ENCODE data around the gene FAM43A. TPM values are rescaled to one million over a fixed set of nuclear protein-coding genes. Genes with fewer than 3 reads are reported as not detected.

FAM43A gene
- total RNA-seq (10 to 100 TPM in 1 of 7 donors, 1 to 10 TPM in 6; 4.0 to 12.1 (median 6.3) TPM), polyA plus RNA-seq (10 to 100 TPM in 1 of 2 donors, 1 to 10 TPM in 1; 5.3 to 10.9 TPM)
- long read RNA-seq, donor 1, result 0 reads
- long read RNA-seq, donor 2, transcript FAM43A-201 (1 exons, 2,494 nt), result major isoform, 12 of 12 reads
- long read RNA-seq, donor 2, partial matches to known transcripts, result 0 of 12 reads
- long read RNA-seq, donor 2, other reads (novel, unspliced or antisense), result 0 of 12 reads
- long read RNA-seq, donor 3, transcript FAM43A-201 (1 exons, 2,494 nt), result major isoform, 25 of 25 reads
- long read RNA-seq, donor 3, partial matches to known transcripts, result 0 of 25 reads
- long read RNA-seq, donor 3, other reads (novel, unspliced or antisense), result 0 of 25 reads

- intact Hi-C loops (cut with DNase I), result loop anchor here in 3 of 4 donors (2.0 to 10.0 kb wide), 6 partner anchors 419 to 839 kb away; no protein-coding TSS in a partner anchor
- 0% methylated on average over 57 to 70 of the region's 70 CpGs for WGBS, 3 donors
- Histone ChIP-seq H3K4me1 (ENCODE audit: insufficient read depth) (peaks cover 17% of the 10 kb centered on the region), H3K4me3 (peak within 1 kb of the TSS; percentile 55), H3K36me3 (no peaks in the 10 kb centered on the region), H3K27me3 (no peaks in the 10 kb centered on the region), H3K9me3 (no peaks in the 10 kb centered on the region), H3K27ac (peak within 1 kb of the TSS in 1 of 2 donors; percentile 17)
- peak; percentile 89 to 94 (median 91) for DNase-seq
- TF ChIP-seq EP300 (IDR thresholded peaks at IDR 0.05) (no peak), POLR2A (IDR thresholded peaks at IDR 0.05) (peak; percentile 97), CTCF (IDR thresholded peaks at IDR 0.05) (peak in 2 of 3 donors; percentile 32 to 33)
Measured at GRCh38 chr3:194685718-194686413, at the start of gene FAM43A. Gene FAM43A (plus strand): TSS chr3:194685883. CDS start chr3:194686827, 944 bp downstream.

- TF ChIP-seq CTCF (IDR thresholded peaks at IDR 0.05) (no peak), EP300 (IDR thresholded peaks at IDR 0.05) (no peak), POLR2A (IDR thresholded peaks at IDR 0.05) (no peak)
- WGBS, 3 donors, result 59 to 76% (median 64%) methylated on average over 3 of the region's 3 CpGs
- Histone ChIP-seq H3K4me1 (ENCODE audit: insufficient read depth) (no peaks in the 10 kb centered on the region), H3K36me3 (no peaks in the 10 kb centered on the region), H3K9me3 (no peaks in the 10 kb centered on the region), H3K27me3 (no peaks in the 10 kb centered on the region), H3K4me3 (no peak overlapping the region), H3K27ac (no peak overlapping the region)
- intact Hi-C loops (cut with DNase I), result no loop called here
- DNase-seq, result no peak
Measured at GRCh38 chr3:194637066-194637465, 48.6 kb upstream of the FAM43A start.

DNA sequence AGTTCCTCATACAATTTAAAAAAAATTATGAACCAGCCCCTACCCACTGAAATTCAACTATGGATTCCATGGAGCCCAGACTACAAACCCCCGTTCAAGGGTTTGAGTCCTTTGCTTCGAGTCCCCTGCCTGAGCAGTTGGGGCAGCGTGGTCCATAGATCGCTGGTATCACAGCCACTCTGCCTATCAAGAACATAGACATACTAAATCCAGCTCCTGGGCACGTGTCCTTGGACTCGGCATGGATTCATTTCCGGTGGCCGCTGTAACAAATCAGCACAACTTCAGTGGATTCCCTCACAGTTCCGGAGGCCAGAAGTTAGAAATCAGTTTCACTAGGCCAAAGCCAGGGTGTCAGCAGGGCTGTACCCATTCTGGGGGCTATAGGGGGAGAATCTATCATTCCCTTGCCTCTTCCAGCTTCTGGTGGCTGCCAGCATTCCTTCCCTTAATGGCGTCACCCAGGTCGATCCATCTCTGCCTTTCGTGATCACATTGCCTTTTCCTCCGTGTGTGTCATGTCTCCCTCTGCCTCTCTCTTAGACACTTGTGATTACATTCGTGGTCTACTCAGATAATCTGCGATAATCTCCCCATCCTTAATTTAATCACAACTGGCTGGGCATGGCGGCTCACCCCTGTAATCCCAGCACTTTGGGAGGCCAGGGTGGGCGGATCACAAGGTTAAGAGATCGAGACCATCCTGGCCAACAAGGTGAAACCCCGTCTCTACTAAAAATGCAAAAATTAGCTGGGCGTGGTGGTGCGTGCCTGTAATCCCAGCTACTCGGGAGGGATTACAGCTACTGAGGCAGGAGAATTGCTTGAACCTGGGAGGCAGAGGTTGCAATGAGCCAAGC is 47.9 kb upstream of the FAM43A start:
- intact Hi-C loops (cut with DNase I), result no loop called here
- no peak for TF ChIP-seq POLR2A (IDR thresholded peaks at IDR 0.05)
- Histone ChIP-seq H3K4me3 (no peak overlapping the region), H3K27me3 (no peaks in the 10 kb centered on the region), H3K9me3 (no peaks in the 10 kb centered on the region), H3K27ac (no peak overlapping the region), H3K36me3 (no peaks in the 10 kb centered on the region), H3K4me1 (ENCODE audit: insufficient read depth) (no peaks in the 10 kb centered on the region)
- 86 to 93% (median 89%) methylated on average over 22 of the region's 22 CpGs for WGBS, 3 donors
- no peak for DNase-seq

GRCh38 chr3:194638991-194639605 is 46.6 kb upstream of the FAM43A start:
- no peaks in the 10 kb centered on the region for H3K4me1 ChIP-seq (ENCODE audit: insufficient read depth)
- 88 to 96% (median 90%) methylated on average over 10 of the region's 10 CpGs for WGBS, 3 donors
- intact Hi-C loops (cut with DNase I), result no loop called here
- no peak overlapping the region for H3K4me3 ChIP-seq
- H3K27me3 ChIP-seq, result no peaks in the 10 kb centered on the region
- TF ChIP-seq CTCF (IDR thresholded peaks at IDR 0.05) (no peak), EP300 (IDR thresholded peaks at IDR 0.05) (no peak), POLR2A (IDR thresholded peaks at IDR 0.05) (no peak)
- DNase-seq, result no peak
- H3K36me3 ChIP-seq, result no peaks in the 10 kb centered on the region
- H3K27ac ChIP-seq, result no peak overlapping the region
- H3K9me3 ChIP-seq, result no peaks in the 10 kb centered on the region
